ENCODE results near the gene KNSTRN.

The KNSTRN gene

GRCh38 chr15:40429068-40429710 is 46.7 kb downstream of the KNSTRN start:
- no peak for DNase-seq (ENCODE audit: low spot score)

GRCh38 chr15:40430271-40430805 is 47.8 kb downstream of the KNSTRN start:
- DNase-seq (ENCODE audit: low spot score): peak; percentile 80

DNA sequence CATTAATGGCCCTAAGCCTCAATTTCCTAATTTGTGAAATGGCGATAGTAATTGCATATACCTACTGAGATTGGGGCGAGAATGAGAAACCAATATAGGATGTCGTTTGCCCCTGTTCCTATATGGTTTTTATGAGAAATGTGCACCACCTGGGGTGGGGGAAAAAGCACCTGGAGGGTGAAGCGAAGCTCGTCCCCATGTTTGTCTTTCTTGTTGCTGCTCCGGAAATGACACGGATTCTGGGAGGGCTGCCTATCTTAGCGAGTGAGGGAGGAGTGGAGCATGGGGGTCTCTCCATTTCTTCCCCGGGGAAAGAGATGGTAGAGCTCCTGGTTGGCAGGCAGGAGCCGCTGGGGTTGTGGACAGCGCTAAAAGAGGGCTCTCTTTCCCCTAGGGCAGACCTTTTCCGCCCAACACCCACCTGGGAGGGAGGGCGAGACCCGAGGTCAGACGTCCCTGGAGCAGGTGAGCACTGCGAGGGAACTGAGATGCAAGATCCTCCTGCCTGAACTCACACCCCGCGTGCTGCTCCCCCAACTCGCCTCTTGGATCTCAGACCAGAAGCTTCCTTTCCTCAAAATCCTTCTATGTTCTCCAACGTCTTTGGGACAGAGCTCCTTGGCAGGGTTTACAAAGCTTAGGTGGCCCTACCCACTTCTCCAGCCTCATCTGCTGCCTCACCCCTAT is 52.6 kb downstream of the KNSTRN start:
- DNase-seq (ENCODE audit: low spot score): no peak

DNA sequence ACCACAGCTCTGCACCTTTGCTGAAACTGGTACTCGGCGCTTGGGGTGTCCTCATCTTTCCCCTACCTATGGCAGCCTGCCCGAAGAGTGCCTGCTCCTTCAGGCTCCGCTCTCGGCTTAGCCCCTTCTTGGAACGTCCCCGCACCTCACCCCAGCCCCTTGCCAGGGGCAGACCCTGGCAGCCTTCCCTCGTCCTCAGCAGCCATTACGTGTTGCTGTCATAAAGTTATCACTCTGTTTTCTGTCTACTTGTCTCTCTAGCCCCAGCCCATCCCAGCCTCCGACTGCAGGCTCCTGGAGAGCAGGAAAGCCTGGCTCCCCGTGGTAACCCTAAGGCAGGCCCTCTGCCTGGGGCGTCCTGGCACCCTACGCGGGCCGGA is 53.2 kb downstream of the KNSTRN start:
- DNase-seq (ENCODE audit: low spot score): no peak

DNA sequence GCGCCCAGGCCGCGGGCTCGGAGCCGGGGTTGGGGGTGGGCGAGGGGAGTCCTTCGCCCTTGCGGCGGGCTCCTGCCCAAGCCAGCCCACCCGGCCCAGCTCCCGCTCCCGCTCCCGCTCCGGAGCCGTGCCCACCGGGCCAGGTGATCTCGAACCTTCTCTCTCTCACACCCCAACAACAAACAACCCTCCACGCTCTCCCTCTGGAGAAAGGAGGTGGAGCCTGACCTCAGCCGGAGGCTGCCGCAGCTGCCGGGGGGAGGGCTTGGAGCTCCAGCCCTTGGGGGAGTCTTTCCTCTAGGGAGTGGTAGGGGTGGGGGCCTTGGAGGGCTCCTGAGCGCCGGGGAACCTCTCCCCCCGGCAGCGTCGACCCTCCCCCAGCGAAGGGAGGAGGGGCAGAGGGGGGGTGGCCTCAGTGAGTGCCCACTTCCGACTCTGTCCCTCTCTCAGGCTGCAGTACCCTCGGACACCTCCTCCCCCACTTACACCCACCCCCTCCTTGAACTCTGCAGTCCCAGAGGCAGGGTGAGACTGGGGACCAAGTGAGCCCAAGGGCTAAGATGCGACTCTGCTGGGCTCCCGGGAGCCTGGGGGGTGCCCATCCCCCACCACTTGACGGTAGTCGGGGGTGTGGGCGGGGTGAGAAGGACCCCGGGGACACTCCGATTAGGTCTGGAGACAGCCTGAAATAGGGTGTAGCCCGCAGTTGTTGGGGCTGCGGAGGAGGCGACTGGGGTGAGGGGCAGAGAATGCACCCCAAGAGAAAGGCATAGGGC is 53.8 kb downstream of the KNSTRN start:
- no peak for DNase-seq (ENCODE audit: low spot score)

DNA sequence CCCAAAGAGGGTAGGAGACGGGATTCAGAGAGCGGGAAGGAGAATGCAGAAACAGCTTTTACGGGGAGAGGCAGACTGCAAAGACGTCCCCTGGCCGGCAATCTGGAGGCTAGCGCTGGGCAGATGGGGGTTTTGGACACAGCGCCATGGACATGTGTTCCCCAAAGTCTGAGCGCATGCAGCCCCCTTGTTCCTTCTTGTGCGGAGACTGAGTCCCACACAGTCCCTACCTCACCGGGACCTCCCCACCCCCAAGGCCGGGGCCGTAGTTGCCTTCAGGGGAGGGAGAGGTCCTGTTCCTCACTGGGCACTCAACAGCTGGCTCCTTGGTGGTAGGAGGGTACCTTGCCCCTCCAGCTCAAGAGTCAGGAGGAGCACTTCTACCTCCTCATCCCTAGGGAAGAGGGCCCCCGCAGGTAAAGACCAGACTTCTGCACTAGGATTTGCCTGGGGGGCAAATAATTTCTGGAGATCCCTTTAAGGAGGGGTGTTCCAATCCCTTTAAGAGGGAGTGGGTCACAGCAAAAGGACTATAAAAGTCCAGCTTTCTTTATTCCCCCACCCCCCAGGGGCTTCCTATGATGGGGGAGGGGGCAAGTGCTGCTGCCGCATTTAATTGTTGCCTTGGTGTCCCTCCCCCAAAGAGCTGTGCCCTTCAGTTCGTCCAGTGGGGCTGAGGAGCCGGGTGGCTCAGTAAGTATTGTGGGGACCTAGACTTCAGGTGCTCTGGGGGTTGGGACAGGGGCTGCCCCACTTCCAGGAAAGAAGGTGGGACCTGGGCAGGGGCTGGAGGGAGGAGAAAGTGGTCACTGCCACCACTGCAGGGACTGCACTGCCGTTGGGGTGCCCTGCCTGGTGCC is 54.6 kb downstream of the KNSTRN start:
- no peak for DNase-seq (ENCODE audit: low spot score)

- no peak for DNase-seq (ENCODE audit: low spot score)
Observed at GRCh38 chr15:40437752-40438687, 55.5 kb downstream of the KNSTRN start.

DNA sequence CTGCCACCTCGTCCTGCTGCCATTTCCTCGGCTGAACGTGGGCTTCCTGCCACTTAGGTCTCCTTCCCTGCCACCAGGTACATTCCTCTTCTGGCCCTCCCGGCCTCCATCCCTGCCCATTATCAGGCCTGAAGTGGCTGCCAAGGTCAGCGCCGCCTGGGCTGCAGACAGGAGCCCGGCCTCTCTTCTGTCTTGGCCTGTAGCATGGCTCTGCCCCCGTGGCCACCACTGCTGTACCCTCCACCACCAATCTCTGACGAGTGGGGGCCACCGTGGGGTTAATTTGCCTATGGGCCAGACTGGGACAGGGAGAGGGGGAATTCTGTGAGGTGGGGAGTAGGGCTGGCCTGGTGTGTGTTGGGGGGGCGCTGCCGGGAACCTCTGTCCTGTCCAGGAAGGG is 56.2 kb downstream of the KNSTRN start:
- no peak for DNase-seq (ENCODE audit: low spot score)

GRCh38 chr15:40439461-40439959 is 57.0 kb downstream of the KNSTRN start:
- DNase-seq (ENCODE audit: low spot score): no peak

- DNase-seq (ENCODE audit: low spot score): no peak
Observed at GRCh38 chr15:40439960-40440742, 57.6 kb downstream of the KNSTRN start.

DNA sequence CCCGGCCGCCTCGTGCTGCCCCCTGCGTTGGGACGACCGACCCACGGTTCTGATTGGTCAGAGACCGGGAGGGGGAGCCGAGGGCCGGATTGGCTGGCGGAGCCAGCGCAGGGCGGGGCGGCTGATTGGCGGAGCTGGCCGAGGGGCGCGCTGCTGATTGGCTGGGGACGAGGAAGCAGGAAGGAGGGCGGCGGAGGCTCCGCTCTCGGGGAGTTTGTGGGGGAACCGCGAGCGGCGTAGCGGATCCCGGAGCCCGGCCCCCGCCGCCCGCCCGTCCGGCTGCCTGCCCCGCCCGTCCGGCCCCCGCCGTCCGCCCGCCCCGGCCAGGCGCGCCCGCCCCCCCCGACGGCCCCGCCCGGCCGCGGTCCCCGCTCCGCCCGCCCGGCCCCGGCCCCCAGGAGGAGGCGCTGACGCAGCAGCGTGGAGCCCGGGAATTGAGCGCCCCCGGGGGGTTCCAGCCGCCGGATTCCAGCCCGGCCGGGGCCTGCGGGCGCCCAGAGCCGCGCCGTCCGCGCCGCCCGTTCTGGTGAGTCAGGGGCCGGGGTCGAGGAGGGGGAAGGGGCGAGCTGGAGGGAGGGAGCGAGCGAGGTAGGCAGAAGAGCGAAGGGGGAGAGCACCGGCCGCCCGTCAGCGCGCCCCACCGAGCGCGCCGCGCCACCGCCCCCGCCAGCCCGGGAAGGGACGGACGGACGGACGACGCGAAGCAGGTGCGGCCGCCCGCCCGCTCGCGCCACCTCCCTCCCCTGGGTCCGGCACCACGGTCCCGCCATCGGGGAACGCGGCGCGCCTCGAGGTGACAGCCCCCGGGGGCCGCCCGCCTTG is 58.4 kb downstream of the KNSTRN start, which contains the start of gene BAHD1:
BAHD1 (plus strand) TSS at position 211 of the 822 bp plus-strand sequence. CDS start 17,512 bp downstream, outside the sequence.
- DNase-seq (ENCODE audit: low spot score): peak; percentile 99

DNA sequence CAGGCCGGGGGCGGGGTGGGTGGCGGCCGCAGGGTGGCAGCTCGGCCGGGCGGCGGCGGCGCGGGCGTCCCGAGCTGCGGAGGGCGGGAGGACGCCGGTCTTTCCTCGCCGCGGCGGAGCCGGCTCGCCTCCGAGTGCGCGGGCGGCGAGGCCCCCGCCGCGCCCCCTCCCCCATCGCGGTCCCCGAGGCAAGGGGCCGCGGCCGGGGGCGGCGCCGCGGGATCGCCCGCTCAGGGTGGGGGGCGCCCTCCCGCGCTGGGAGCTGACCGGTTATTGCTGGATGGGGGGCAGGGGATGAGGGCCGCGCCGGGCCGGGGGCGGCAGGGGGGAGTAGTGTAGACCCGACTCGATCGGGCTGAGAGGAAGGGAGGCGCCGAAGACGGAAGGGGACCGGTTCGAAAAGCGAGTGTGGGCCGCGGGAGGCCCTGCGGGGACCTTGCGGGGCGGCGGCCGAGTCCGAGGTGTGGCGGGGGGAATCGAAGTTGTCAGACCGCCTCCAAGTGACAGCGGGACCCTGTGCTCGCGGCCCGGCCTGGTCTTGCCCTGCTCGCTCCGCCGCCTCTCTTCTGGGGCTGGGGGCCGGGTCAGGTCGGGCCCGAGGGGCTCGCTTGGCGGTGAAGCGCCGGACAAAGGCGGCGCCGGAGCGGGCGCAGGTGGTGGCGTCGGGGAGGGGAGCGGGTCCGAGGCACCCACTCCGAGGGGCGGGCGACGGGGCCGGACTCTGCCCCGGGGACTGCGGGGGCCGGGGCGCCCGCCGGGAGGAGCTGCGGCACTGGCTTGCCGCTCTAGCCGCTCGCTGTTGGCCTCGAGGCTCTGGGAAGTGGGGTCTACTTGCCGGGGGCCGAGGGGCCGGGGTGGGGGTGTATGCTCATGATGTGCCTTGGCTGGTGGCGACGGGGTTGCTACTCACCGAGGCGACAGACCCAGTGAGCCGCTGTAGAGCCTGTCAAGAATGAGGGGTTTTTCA is 59.3 kb downstream of the KNSTRN start:
- DNase-seq (ENCODE audit: low spot score): no peak

DNA sequence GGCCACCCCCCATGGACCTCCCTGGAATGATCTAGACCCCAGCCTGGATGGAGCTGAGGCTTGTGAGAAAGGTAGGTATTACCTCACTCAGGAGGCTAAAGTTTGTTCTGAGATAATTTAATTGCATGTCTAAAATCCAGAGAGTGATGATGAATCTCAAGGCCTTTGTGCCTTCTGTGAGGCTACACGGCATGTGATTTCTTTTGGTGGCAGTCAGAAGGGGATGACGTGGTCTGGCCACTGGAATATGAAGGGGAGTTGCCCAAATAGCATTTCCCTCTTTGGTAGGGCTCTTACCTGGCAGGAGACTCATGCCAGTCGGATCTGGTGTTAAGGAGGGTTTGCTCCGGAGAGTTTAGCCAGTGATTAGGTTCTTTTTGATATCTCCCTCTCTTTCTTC is 60.7 kb downstream of the KNSTRN start:
- no peak for DNase-seq (ENCODE audit: low spot score)

- no peak for DNase-seq (ENCODE audit: low spot score)
Observed at GRCh38 chr15:40443846-40444245, 61.3 kb downstream of the KNSTRN start.

All from AG20443 (cell line).